GM12801 (cell line): ENCODE results near the gene SUPT3H.

ENCODE experiments used
- CTCF ChIP-seq: IDR thresholded peaks from one replicate; pipeline ENCODE4 v1.5.1; 2011; ENCODE audit warnings: control low read depth; ENCODE audit not compliant: insufficient read length; ENCODE audit errors: extremely low read depth

Gene SUPT3H

GRCh38 chr6:45377554-45378333, at the start of gene SUPT3H:
Gene SUPT3H (minus strand): TSS chr6:45377934.
- TF ChIP-seq CTCF = no peak

- no peak for TF ChIP-seq CTCF
These were observed 48.5 kb upstream of the SUPT3H start for GRCh38 chr6:45426251-45426650.

GRCh38 chr6:45424451-45424861, 46.7 kb upstream of the SUPT3H start:
- no peak for TF ChIP-seq CTCF

GRCh38 chr6:45423824-45424450, 46.2 kb upstream of the SUPT3H start:
- TF ChIP-seq CTCF = no peak

- no peak for TF ChIP-seq CTCF
These were observed 45.5 kb upstream of the SUPT3H start for GRCh38 chr6:45423111-45423823.

GRCh38 chr6:45422503-45423110, 44.9 kb upstream of the SUPT3H start:
- no peak for TF ChIP-seq CTCF
